ENCODE results near the gene CDCA8.

The CDCA8 gene

DNA sequence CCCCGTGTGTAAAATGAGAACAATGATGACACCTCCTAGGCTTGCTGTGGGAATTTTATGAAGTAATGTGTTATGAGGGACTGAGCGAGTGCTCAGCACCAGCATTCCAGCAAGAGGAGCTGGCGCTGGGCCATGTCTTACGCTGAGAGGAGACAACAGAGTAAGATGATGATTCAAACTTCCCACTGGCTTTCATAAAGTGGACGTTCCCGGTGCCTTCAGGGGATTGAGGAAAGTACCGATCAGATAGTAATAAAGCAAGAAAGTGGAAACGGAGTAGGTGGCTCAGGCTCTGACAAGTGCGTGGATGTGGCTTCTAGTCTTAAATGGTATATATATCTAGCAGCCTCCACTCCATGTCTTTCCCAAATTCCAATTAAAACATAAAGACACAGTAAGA lies 48.8 kb downstream of the CDCA8 start:
- no peak for DNase-seq

DNA sequence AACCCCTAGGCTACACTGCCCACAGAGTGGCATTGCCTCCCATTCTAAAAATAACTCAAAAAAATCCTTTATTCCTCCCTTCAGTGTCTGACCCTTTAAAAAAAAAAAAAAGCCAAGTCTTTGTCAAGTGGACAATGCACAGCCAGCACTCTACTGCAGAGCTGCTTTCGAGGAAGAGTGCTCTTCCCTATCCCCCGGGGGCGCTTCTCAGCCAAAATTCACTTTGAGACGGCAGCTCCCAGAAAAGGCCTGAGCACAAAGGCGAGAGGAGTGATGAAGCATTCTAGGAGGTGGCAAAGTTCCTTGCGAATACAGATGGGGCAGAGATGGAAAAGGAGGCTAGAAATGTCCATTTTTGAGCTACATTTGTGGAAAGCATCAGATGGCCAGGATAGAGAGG lies 49.3 kb downstream of the CDCA8 start:
- DNase-seq: no peak

DNA sequence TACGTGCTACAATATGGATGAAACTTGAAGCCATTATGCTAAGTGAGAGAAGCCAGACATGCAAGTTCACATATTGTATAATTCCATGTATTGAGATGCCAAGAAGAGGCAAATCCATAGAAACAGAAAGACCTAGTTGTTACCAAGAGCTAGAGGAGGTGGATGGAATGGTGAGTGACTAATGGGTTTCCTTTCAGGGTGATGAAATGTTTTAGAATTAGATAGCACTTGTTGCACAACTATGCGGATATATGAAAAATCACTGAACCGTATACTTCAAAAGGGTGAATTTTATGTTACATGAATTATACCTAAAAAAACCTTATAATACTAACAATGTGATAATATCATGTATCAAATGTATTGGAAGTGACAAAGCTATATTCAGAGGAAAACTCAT lies 54.5 kb downstream of the CDCA8 start:
- no peak for DNase-seq

DNA sequence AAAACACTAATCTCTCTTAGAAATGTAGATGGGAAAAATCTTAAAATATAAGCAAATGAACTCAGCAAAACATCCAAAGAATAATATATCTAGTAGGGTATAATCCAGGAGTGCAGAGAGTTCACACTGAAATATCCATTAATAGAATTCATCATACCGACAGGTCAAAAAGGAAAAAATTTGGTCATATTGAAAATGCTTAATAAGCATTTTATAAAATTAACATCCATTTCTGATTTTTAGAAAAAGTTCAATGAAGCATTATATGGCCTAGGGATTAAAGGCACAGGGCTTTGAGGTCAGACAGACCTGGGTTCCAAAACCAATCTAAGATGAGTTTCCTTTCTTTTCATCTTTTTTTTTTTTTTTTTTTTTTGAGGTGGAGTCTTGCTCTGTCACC lies 56.2 kb downstream of the CDCA8 start:
- no peak for DNase-seq

DNA sequence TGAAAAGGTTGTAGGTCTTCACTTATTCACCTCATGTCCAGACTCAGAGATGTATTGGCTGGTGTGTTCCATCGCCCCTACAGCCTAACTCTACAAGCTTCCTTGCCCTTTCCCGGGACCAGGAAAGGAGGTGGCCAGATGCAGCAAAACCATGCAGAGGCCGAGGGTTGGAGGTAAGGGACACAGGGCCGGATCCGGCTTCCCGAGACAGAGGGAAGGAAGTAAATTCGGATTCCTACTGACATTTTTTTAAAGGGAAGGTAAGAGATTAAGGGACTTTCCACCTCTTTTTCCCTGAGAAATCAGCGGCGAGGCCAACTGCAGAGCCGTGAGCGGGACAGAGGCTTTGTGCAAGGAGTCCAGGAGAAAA lies 59.9 kb downstream of the CDCA8 start:
- no peak for DNase-seq

DNA sequence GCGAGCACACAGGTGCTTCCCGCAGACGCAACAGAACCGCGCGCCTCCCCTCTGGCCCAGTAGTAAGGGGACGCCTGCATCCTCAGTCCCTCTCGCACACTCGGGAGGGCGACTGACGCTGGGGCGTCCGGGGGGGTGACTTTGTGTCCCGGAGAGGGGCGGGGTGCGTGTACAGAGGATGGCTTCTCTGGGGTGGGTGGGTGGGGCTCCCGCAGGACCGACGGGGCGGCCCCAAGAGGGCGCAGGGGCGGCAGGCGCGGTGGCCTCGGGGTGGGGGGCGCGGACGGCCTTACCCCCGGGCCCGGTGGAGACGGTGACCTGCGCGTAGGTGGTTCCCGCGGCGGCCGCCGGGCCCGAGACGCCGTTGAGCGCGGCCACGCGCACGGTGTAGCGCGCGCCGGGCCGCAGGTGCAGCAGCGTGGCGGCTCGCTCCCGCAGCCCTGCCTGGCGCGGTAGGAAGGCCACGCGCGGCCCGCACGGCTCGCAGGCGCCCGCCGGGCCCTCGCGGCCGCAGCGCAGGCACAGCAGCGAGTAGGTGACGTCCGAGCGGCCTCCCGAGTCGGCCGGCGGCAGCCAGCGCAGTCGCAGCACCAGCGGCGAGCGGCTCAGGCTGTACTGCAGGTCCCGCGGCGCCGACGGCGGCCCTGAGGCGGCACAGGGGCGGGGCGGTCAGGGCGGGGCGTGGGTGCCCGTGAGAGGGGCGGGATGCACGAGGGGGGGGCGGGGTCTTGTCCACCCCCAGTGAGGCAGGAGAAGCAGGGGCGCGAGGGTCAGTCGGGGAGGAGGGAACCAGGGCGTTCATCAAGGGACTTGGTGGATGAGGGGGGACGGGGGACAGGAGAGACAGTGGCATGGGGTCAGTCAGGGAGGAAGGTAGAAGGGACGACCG lies 60.5 kb downstream of the CDCA8 start:
- no peak for DNase-seq

DNA sequence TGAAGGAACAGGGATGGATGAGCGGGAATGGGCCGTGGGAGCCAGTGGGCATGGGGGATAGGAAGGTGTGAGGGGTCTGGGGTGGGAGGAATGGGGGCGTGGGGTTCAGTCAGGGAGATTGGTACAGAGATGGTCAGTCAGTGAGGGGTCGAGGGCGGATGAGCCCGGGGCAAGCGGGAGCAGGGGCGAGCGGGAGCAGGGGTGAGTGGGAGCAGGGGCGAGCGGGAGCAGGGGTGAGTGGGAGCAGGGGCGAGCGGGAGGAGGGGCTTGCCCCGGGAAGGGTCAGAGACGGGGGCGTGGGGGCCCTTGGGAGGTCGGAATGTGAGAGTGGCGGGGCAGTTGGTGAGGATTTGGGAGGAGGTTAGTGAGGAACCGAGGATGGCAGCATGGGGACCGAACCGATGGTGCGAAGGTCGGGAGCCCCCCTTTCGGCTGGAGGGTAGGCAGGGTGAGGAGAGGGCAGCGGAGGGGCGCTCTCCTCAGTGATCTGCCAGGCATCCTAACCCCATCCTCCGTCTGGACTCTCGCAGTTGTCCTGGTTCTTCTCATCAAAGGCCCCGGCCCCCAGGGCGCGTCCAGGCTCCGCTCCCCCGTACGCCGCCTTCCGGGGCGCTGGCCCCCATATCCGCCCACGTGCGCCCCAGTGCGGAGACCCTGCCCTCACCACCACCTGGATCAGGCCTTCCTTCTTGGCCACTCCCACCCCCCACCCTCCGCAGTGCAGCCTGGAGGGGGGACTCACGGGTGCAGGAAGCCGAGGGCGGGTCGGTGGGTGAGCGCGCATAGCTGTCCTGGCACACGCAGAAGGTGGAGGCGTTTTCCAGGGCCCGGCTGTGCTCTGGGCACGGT lies 61.4 kb downstream of the CDCA8 start:
- no peak for DNase-seq

DNA sequence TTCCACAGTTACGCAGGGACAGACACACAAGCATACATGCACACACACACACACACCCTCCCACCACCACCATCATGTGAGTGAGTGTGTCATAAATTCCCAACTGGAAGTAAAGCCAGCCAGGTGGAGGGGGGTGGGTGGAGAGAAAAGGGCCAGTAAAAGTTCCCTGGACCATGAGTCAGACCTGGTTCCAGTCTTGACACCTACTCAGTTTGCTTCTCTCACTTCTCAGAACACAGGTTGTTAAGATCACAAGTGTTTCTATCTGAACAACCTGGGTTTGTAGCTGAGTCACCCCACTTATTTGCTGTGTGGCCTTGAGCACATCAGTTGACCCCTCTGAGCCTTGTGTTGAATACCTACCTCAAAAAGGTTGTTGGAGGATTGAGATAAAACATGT lies 63.0 kb downstream of the CDCA8 start:
- no peak for DNase-seq

DNA sequence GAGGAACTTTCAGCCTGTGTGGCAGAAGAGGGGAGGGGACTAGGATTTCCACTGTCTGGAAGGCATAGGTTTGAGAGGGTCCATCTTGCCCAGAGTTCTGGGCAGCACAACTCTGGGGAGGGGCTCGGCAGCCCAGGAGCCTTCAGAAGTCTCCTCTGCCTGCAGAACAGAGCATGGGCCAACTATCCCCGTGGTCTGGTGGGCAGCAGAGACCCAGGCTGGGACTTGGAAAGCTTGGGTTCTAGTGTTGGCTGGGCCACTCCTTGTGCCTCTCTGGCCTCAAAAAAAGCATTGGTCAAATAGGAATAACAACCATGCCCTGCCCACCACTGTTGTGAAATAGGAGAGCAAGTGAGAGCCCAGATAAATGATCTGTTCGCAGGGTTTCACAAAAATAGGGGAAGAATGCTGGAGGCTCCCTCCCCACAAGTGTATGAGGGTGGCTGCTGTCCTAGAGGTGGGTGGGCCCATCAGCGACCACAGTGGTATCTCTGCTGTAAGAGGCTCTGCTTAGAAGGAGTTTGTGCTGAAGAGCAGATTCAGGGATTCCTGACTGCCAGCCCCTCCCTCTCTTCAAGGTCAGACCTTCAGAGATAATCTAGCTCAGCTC lies 63.7 kb downstream of the CDCA8 start:
- no peak for DNase-seq

Measured in T1000 (cell line).